ENCODE measurements around the gene STRIP1.
"Not testable (repeated sequence)": the region's sequence is repeated elsewhere in the genome, so short reads cannot be mapped to it uniquely, and the experiment has no call there.

Gene STRIP1

GRCh38 chr1:110067893-110068645 is 33.6 kb downstream of the STRIP1 start:
- DNase-seq = no peak

- no peak for DNase-seq
Measured at GRCh38 chr1:110068646-110069403, 34.4 kb downstream of the STRIP1 start.

- no peak for DNase-seq
Measured at GRCh38 chr1:110069404-110070281, 35.2 kb downstream of the STRIP1 start.

GRCh38 chr1:110070282-110070669 is 35.9 kb downstream of the STRIP1 start:
- DNase-seq = no peak

- no peak for DNase-seq
Measured at GRCh38 chr1:110070671-110071242, 36.3 kb downstream of the STRIP1 start, which contains the start of gene ALX3. Gene ALX3 (minus strand): TSS chr1:110070672. CDS start chr1:110070612, 60 bp downstream.

GRCh38 chr1:110074166-110074565 is 39.7 kb downstream of the STRIP1 start:
- DNase-seq = no peak

GRCh38 chr1:110076789-110077500 is 42.5 kb downstream of the STRIP1 start:
- no peak for DNase-seq

GRCh38 chr1:110079995-110080394 is 45.6 kb downstream of the STRIP1 start:
- not testable (repeated sequence) for DNase-seq

GRCh38 chr1:110081061-110081460 is 46.6 kb downstream of the STRIP1 start:
- no peak for DNase-seq

GRCh38 chr1:110082477-110082876 is 48.1 kb downstream of the STRIP1 start:
- no peak for DNase-seq

- DNase-seq = no peak
Measured at GRCh38 chr1:110083061-110083865, 48.8 kb downstream of the STRIP1 start.

GRCh38 chr1:110083866-110084226 is 49.4 kb downstream of the STRIP1 start:
- no peak for DNase-seq

GRCh38 chr1:110084227-110085078 is 50.0 kb downstream of the STRIP1 start:
- peak in 1 of 58 donors; percentile 1 for DNase-seq

GRCh38 chr1:110085671-110086070 is 51.2 kb downstream of the STRIP1 start:
- DNase-seq = no peak

GRCh38 chr1:110086961-110087360 is 52.5 kb downstream of the STRIP1 start:
- no peak for DNase-seq

- DNase-seq = peak in 25 of 58 donors; percentile 2 to 68 (median 11)
Measured at GRCh38 chr1:110087812-110088738, 53.7 kb downstream of the STRIP1 start.

GRCh38 chr1:110088739-110089316 is 54.4 kb downstream of the STRIP1 start:
- DNase-seq = no peak

All from anterior cingulate cortex (tissue), 58 donors.